HG02943 (cell line): ENCODE data around the gene KAZN.

Experiments
- ATAC-seq: cut with Tn5 transposase; IDR thresholded peaks from one replicate; pipeline ENCODE4 v1.9.1; 2021; ENCODE audit warnings: mild to moderate bottlenecking, low read depth, moderate library complexity; ENCODE audit not compliant: unreplicated experiment

KAZN gene

GRCh38 chr1:14897080-14897449, 298.6 kb downstream of the KAZN start:
- ATAC-seq = no peak

- ATAC-seq = no peak
Measured at GRCh38 chr1:14897547-14897946, 299.1 kb downstream of the KAZN start.

- ATAC-seq = no peak
Measured at GRCh38 chr1:14897997-14898645, 299.6 kb downstream of the KAZN start.

GRCh38 chr1:14899686-14900085, 301.2 kb downstream of the KAZN start:
- no peak for ATAC-seq

GRCh38 chr1:14901371-14901954, 303.0 kb downstream of the KAZN start:
- ATAC-seq = no peak

- ATAC-seq = no peak
Measured at GRCh38 chr1:14903922-14904321, 305.4 kb downstream of the KAZN start.

GRCh38 chr1:14906665-14907064, 308.2 kb downstream of the KAZN start:
- ATAC-seq = no peak

GRCh38 chr1:14907416-14907815, 308.9 kb downstream of the KAZN start:
- no peak for ATAC-seq

- ATAC-seq = no peak
Measured at GRCh38 chr1:14909273-14909672, 310.8 kb downstream of the KAZN start.

GRCh38 chr1:14909920-14910460, 311.5 kb downstream of the KAZN start:
- no peak for ATAC-seq

- ATAC-seq = no peak
Measured at GRCh38 chr1:14910984-14911721, 312.7 kb downstream of the KAZN start.

GRCh38 chr1:14912839-14913481, 314.5 kb downstream of the KAZN start:
- no peak for ATAC-seq

- no peak for ATAC-seq
Measured at GRCh38 chr1:14913482-14914177, 315.1 kb downstream of the KAZN start.

- no peak for ATAC-seq
Measured at GRCh38 chr1:14914351-14914988, 316.0 kb downstream of the KAZN start.

- ATAC-seq = no peak
Measured at GRCh38 chr1:14915356-14916054, 317.0 kb downstream of the KAZN start.

GRCh38 chr1:14919289-14919688, 320.8 kb downstream of the KAZN start:
- no peak for ATAC-seq

- ATAC-seq = no peak
Measured at GRCh38 chr1:14919751-14920150, 321.3 kb downstream of the KAZN start.

- no peak for ATAC-seq
Measured at GRCh38 chr1:14921057-14921456, 322.6 kb downstream of the KAZN start.

GRCh38 chr1:14922942-14923726, 324.6 kb downstream of the KAZN start:
- no peak for ATAC-seq
